Stomach (tissue), 9 donors: Measurements from ENCODE around the gene CYP1A2. TPM values are rescaled to one million over a fixed set of nuclear protein-coding genes. Genes with fewer than 3 reads are reported as not detected.

ENCODE experiments used
- DNase-seq, 2 donors: peaks; one replicate each; pipeline versions ENCODE4 v3.0.0 to v3.0.0-alpha.2; 2013 to 2019
- H3K27ac ChIP-seq, 5 donors: fragments of 200-600 bp in 4 of 5; sonication (generic) in 4 of 5; one replicate each; pipeline ENCODE4 v1.5.1; 2013 to 2019; ENCODE audit warnings: mild to moderate bottlenecking in 1 of 5, moderate library complexity in 1 of 5
- H3K27me3 ChIP-seq, 3 donors: fragments of 200-600 bp; sonication (generic); one replicate each; pipeline ENCODE4 v1.5.1; 2017 to 2019; ENCODE audit warnings: mixed run types in 1 of 3
- H3K36me3 ChIP-seq, 4 donors: fragments of 200-600 bp; sonication (generic); 1 replicate in 3 of 4; 2 replicates in 1 of 4; pipeline ENCODE4 v1.5.1; 2016 to 2019
- H3K4me1 ChIP-seq, 4 donors: fragments of 200-600 bp; sonication (generic); one replicate each; pipeline ENCODE4 v1.5.1; 2016 to 2019
- H3K4me3 ChIP-seq, 4 donors: fragments of 200-600 bp; sonication (generic) in 3 of 4; one replicate each; pipeline ENCODE4 v1.5.1; 2016 to 2019; ENCODE audit warnings: mild to moderate bottlenecking in 1 of 4
- H3K9me3 ChIP-seq, 4 donors: fragments of 200-600 bp; sonication (generic); one replicate each; pipeline ENCODE4 v1.5.1; 2016 to 2019
- CTCF ChIP-seq, 7 experiments: fragments of 450-650 bp in 4 of 7; fragments of 200-600 bp in 3 of 7; sonication (generic) in 3 of 7; IDR thresholded peaks; one replicate each; pipeline ENCODE4 v1.5.1; 2016 to 2019; ENCODE audit warnings: antibody characterized with exemption in 7 of 7, control low read depth in 2 of 7, mild to moderate bottlenecking in 1 of 7
- EP300 ChIP-seq: sonication (generic); formaldehyde crosslinking; IDR thresholded peaks from one replicate; pipeline ENCODE4 v1.6.1; 2017; ENCODE audit warnings: antibody characterized with exemption
- POLR2A ChIP-seq, 4 donors: fragments of 450-650 bp; IDR thresholded peaks; one replicate each; pipeline ENCODE4 v1.6.1; 2016; ENCODE audit warnings: antibody characterized with exemption in 4 of 4, control low read depth in 2 of 4, mild to moderate bottlenecking in 1 of 4, moderate library complexity in 1 of 4
- POLR2AphosphoS5 ChIP-seq, 3 donors: sonication (generic); formaldehyde crosslinking; IDR thresholded peaks; one replicate each; pipeline ENCODE4 v1.6.1; 2016; ENCODE audit warnings: antibody characterized with exemption in 3 of 3
- WGBS, 5 donors: extraction: QIAGEN DNeasy Blood & Tissue Kit in 3 of 5; methylation state at CpG; one replicate each; pipeline versions ENCODE4 v1.1.5 to v1.1.7; 2013 to 2018; 5-methylcytosine and 5-hydroxymethylcytosine counted together
- intact Hi-C: fragments of 100-400 bp; cut with DNase I; formaldehyde crosslinking; loops from one replicate; pipeline ENCODE4 v1.15.1; 2023; ENCODE audit warnings: low total_unique reads
- polyA plus RNA-seq, 3 donors: library from polyadenylated mRNA; stranded (reverse); fragments of 200-250 nt; gene quantifications; one replicate each; pipeline ENCODE4 v1.2.3, GENCODE V29; 2013
- total RNA-seq, 5 donors: library from RNA; depleted of rRNA; stranded (reverse); fragments of >200 nt; gene quantifications; one replicate each; pipeline versions ENCODE4 v1.1.0 to v1.2.3, GENCODE V29; 2014 to 2016
- donor health status: healthy with polysubstance abuse.
- donor health status: Bipolar disorder and iron deficiency.
- donor health status: healthy.

Gene CYP1A2
- total and polyA plus RNA-seq, 8 donors = not detected

- DNase-seq = no peak
- Histone ChIP-seq H3K27me3 (peaks cover 0 to 17% (median 3%) of the 10 kb centered on the region in 3 donors), H3K27ac (no peak overlapping the region), H3K4me3 (no peak overlapping the region), H3K4me1 (no peaks in the 10 kb centered on the region), H3K36me3 (no peaks in the 10 kb centered on the region), H3K9me3 (no peaks in the 10 kb centered on the region)
- intact Hi-C loops = no loop called here
- TF ChIP-seq POLR2AphosphoS5 (IDR thresholded peaks at IDR 0.05) (no peak), EP300 (no peak), CTCF (IDR thresholded peaks at IDR 0.05) (no peak), POLR2A (IDR thresholded peaks at IDR 0.05) (no peak)
- WGBS, 5 donors = 70 to 86% (median 75%) methylated on average over 3 of the region's 3 CpGs
Observed at GRCh38 chr15:74712311-74712710, 36.3 kb upstream of the CYP1A2 start.

GRCh38 chr15:74716651-74717050 lies 32.0 kb upstream of the CYP1A2 start:
- Histone ChIP-seq H3K9me3 (no peaks in the 10 kb centered on the region), H3K36me3 (no peaks in the 10 kb centered on the region), H3K4me1 (no peaks in the 10 kb centered on the region), H3K4me3 (no peak overlapping the region), H3K27ac (no peak overlapping the region), H3K27me3 (no peaks in the 10 kb centered on the region)
- DNase-seq = no peak
- no peak for TF ChIP-seq EP300
- TF ChIP-seq CTCF (IDR thresholded peaks at IDR 0.05) = no peak
- TF ChIP-seq POLR2AphosphoS5 (IDR thresholded peaks at IDR 0.05) = no peak
- no peak for TF ChIP-seq POLR2A (IDR thresholded peaks at IDR 0.05)
- 77 to 91% (median 83%) methylated on average over 5 of the region's 5 CpGs for WGBS, 5 donors
- intact Hi-C loops = no loop called here

DNA sequence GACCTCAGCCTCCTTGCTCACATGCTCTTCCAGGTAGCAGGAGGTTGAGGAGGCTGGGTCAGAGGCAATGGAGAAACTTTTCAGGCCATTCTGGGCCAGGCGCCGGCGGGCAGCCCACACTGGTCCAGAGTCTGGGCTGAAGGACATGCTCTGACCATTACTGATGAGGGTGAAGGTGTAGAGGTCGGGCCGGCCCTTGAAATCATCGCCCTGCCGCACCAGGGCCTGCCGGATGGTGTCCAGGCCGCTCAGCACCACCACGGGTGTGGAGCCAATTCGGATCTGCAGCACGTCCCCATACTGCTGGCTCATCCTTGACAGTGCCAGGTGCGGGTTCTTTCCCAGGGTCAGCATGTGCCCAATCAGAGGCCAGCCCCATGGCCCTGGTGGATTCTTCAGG lies 26.1 kb upstream of the CYP1A2 start:
- no peak overlapping the region for H3K27ac ChIP-seq
- H3K27me3 ChIP-seq = peaks cover 0 to 30% (median 9%) of the 10 kb centered on the region in 3 donors
- intact Hi-C loops = no loop called here
- WGBS, 5 donors = 88 to 92% (median 90%) methylated on average over 10 to 13 of the region's 13 CpGs
- DNase-seq = no peak
- H3K4me3 ChIP-seq = no peak overlapping the region
- peaks cover 10 to 21% (median 18%) of the 10 kb centered on the region in 4 donors for H3K4me1 ChIP-seq
- no peaks in the 10 kb centered on the region for H3K9me3 ChIP-seq
- H3K36me3 ChIP-seq = no peaks in the 10 kb centered on the region
- TF ChIP-seq POLR2AphosphoS5 (IDR thresholded peaks at IDR 0.05) (no peak), CTCF (IDR thresholded peaks at IDR 0.05) (no peak), POLR2A (IDR thresholded peaks at IDR 0.05) (no peak), EP300 (no peak)

GRCh38 chr15:74723187-74723586 lies 25.5 kb upstream of the CYP1A2 start:
- intact Hi-C loops = no loop called here
- no peak for TF ChIP-seq POLR2A (IDR thresholded peaks at IDR 0.05)
- TF ChIP-seq CTCF (IDR thresholded peaks at IDR 0.05) = no peak
- no peak for TF ChIP-seq POLR2AphosphoS5 (IDR thresholded peaks at IDR 0.05)
- TF ChIP-seq EP300 = no peak
- Histone ChIP-seq H3K27me3 (peaks cover 0 to 36% (median 9%) of the 10 kb centered on the region in 3 donors), H3K27ac (no peak overlapping the region), H3K36me3 (no peaks in the 10 kb centered on the region), H3K4me1 (peaks cover 10 to 21% (median 18%) of the 10 kb centered on the region in 4 donors), H3K4me3 (no peak overlapping the region), H3K9me3 (no peaks in the 10 kb centered on the region)
- no peak for DNase-seq
- WGBS, 5 donors = 52 to 88% (median 68%) methylated on average over 1 of the region's 1 CpG
